Measurements from ENCODE around the gene CIROP. TPM values are rescaled to one million over a fixed set of nuclear protein-coding genes. Genes with fewer than 3 reads are reported as not detected.

The CIROP gene
- total RNA-seq, 1 experiment from 2014 or later = 0.11 TPM

- no peak for TF ChIP-seq ZSCAN18 (CRISPR knock-in tag; IDR thresholded peaks at IDR 0.05)
- TF ChIP-seq NR1H2 (CRISPR knock-in tag; IDR thresholded peaks at IDR 0.05) = no peak
These were observed 24.3 kb downstream of the CIROP start (continued) for GRCh38 chr14:23080474-23080873.

GRCh38 chr14:23079716-23080115 is 25.1 kb downstream of the CIROP start:
- Mint-ChIP-seq H3K4me1 (no peaks in the 10 kb centered on the region), H3K27ac (no peak overlapping the region), H3K9me3 (no peaks in the 10 kb centered on the region), H3K27me3 (ENCODE audit: low read depth) (no peaks in the 10 kb centered on the region), H3K4me3 (no peak overlapping the region), H3K36me3 (peaks cover 79% of the 10 kb centered on the region)
- ChIA-PET CTCF (interaction anchor here (1.2 to 1.9 kb wide), 3 partner anchors 8 to 41 kb away, joined by 4 read pairs; no protein-coding TSS in a partner anchor), POLR2A (no interaction called here)
- no peak for TF ChIP-seq SOX15 (CRISPR knock-in tag; IDR thresholded peaks at IDR 0.05)
- no peak for TF ChIP-seq MLX (CRISPR knock-in tag; IDR thresholded peaks at IDR 0.05)
- no peak for TF ChIP-seq TEAD4 (CRISPR knock-in tag; IDR thresholded peaks at IDR 0.05)
- no peak for ATAC-seq
- DNase-seq (ENCODE audit: low spot score) = no peak

- no peak for ATAC-seq
- TF ChIP-seq MAX (CRISPR knock-in tag; IDR thresholded peaks at IDR 0.05) (no peak), ZNF425 (CRISPR knock-in tag; conservative IDR thresholded peaks at IDR 0.05) (no peak), ESRRA (CRISPR knock-in tag; IDR thresholded peaks at IDR 0.05; ENCODE audit: borderline replicate concordance) (no peak), OVOL2 (CRISPR knock-in tag; IDR thresholded peaks at IDR 0.05; ENCODE audit: borderline replicate concordance) (no peak), ZNF219 (CRISPR knock-in tag; IDR thresholded peaks at IDR 0.05; ENCODE audit: borderline replicate concordance) (no peak), JUN (CRISPR knock-in tag; IDR thresholded peaks at IDR 0.05) (no peak), RELA (CRISPR knock-in tag; IDR thresholded peaks at IDR 0.05; ENCODE audit: borderline replicate concordance) (no peak), MYBL2 (CRISPR knock-in tag; IDR thresholded peaks at IDR 0.05) (no peak)
- CTCF ChIA-PET = interaction anchor here (2.9 kb wide), 1 partner anchor 10 kb away, joined by 52 read pairs; no protein-coding TSS in a partner anchor
- peaks cover 83% of the 10 kb centered on the region for H3K36me3 Mint-ChIP-seq
- no peak for DNase-seq (ENCODE audit: low spot score)
- no peak overlapping the region for H3K27ac Mint-ChIP-seq
- H3K4me3 Mint-ChIP-seq = no peak overlapping the region
- H3K9me3 Mint-ChIP-seq = no peaks in the 10 kb centered on the region
- no peaks in the 10 kb centered on the region for H3K4me1 Mint-ChIP-seq
- POLR2A ChIA-PET = interaction anchor here (0.5 to 2.1 kb wide), 2 partner anchors 16 to 169 kb away, joined by 3 to 7 read pairs; partner anchors contain the start of genes ACIN1 and C14orf119
- H3K27me3 Mint-ChIP-seq (ENCODE audit: low read depth) = no peaks in the 10 kb centered on the region
These were observed 26.1 kb downstream of the CIROP start for GRCh38 chr14:23078692-23079116.

GRCh38 chr14:23077962-23078361 is 26.8 kb downstream of the CIROP start:
- H3K27me3 Mint-ChIP-seq (ENCODE audit: low read depth) = no peaks in the 10 kb centered on the region
- no peaks in the 10 kb centered on the region for H3K9me3 Mint-ChIP-seq
- ChIA-PET CTCF (interaction anchor here (0.6 to 2.9 kb wide), 14 partner anchors 9 to 243 kb away, joined by 3 to 52 read pairs (median 5); partner anchors contain the start of genes ACIN1, C14orf119, PABPN1 and PSMB11), POLR2A (interaction anchor here (2.1 kb wide), 1 partner anchor 17 kb away, joined by 7 read pairs; the partner anchor contains the start of genes ACIN1 and C14orf119)
- H3K27ac Mint-ChIP-seq = no peak overlapping the region
- DNase-seq (ENCODE audit: low spot score) = no peak
- peaks cover 2% of the 10 kb centered on the region; the same call in 1 of the 2 replicates for H3K4me1 Mint-ChIP-seq
- H3K4me3 Mint-ChIP-seq = no peak overlapping the region
- peaks cover 81% of the 10 kb centered on the region for H3K36me3 Mint-ChIP-seq
- ATAC-seq = no peak
- TF ChIP-seq E2F4 (CRISPR knock-in tag; IDR thresholded peaks at IDR 0.05; ENCODE audit: borderline replicate concordance, low read depth) = no peak
- no peak for TF ChIP-seq ZNF671 (CRISPR knock-in tag; IDR thresholded peaks at IDR 0.05)
- no peak for TF ChIP-seq ATF2 (CRISPR knock-in tag; IDR thresholded peaks at IDR 0.05; ENCODE audit: borderline replicate concordance, low read depth)
- TF ChIP-seq CREM (CRISPR knock-in tag; IDR thresholded peaks at IDR 0.05) = no peak
- no peak for TF ChIP-seq ZNF232 (CRISPR knock-in tag; IDR thresholded peaks at IDR 0.05)
- no peak for TF ChIP-seq PREB (CRISPR knock-in tag; IDR thresholded peaks at IDR 0.05; ENCODE audit: borderline replicate concordance)
- TF ChIP-seq ZSCAN18 (CRISPR knock-in tag; IDR thresholded peaks at IDR 0.05) = no peak
- no peak for TF ChIP-seq PRRX2 (CRISPR knock-in tag; IDR thresholded peaks at IDR 0.05)

Data from WTC11 (cell line).